ENCODE results near the gene RSAD1. TPM values are rescaled to one million over a fixed set of nuclear protein-coding genes. Genes with fewer than 3 reads are reported as not detected.

RSAD1 gene
- total RNA-seq, 4 donors from 2014 or later, result 27.3 to 41.3 (median 30.1) TPM

GRCh38 chr17:50499270-50499669 is 20.6 kb downstream of the RSAD1 start:
- no peaks in the 10 kb centered on the region for H3K36me3 ChIP-seq
- TF ChIP-seq POLR2A (IDR thresholded peaks at IDR 0.05) (no peak), POLR2AphosphoS5 (IDR thresholded peaks at IDR 0.05) (no peak), CTCF (IDR thresholded peaks at IDR 0.05) (no peak), EP300 (IDR thresholded peaks at IDR 0.05) (no peak)
- H3K4me3 ChIP-seq, result no peak overlapping the region

GRCh38 chr17:50499721-50500120 is 21.1 kb downstream of the RSAD1 start:
- H3K9me3 ChIP-seq, result no peaks in the 10 kb centered on the region
- no peak for TF ChIP-seq POLR2A (IDR thresholded peaks at IDR 0.05)
- no peak for TF ChIP-seq EP300 (IDR thresholded peaks at IDR 0.05)
- no peak for TF ChIP-seq CTCF (IDR thresholded peaks at IDR 0.05)
- no peak for TF ChIP-seq POLR2AphosphoS5 (IDR thresholded peaks at IDR 0.05)
- no peak for DNase-seq (ENCODE audit: low spot score in 2 of 2)
- WGBS, result 95% methylated on average over 2 of the region's 2 CpGs
- H3K4me1 ChIP-seq, result no peaks in the 10 kb centered on the region
- H3K27me3 ChIP-seq, result no peaks in the 10 kb centered on the region
- H3K4me3 ChIP-seq, result no peak overlapping the region
- H3K27ac ChIP-seq, result no peak overlapping the region
- no peaks in the 10 kb centered on the region for H3K36me3 ChIP-seq

More at GRCh38 chr17:50499270-50499669, 20.6 kb downstream of the RSAD1 start:
- Histone ChIP-seq H3K4me1 (no peaks in the 10 kb centered on the region), H3K9me3 (no peaks in the 10 kb centered on the region), H3K27me3 (no peaks in the 10 kb centered on the region), H3K27ac (no peak overlapping the region)
- DNase-seq (ENCODE audit: low spot score in 2 of 2), result no peak

GRCh38 chr17:50501054-50501453 is 22.4 kb downstream of the RSAD1 start:
- Histone ChIP-seq H3K27ac (no peak overlapping the region), H3K27me3 (no peaks in the 10 kb centered on the region), H3K4me3 (no peak overlapping the region), H3K36me3 (no peaks in the 10 kb centered on the region), H3K4me1 (peaks cover 6% of the 10 kb centered on the region), H3K9me3 (no peaks in the 10 kb centered on the region)
- no peak for DNase-seq (ENCODE audit: low spot score in 2 of 2)
- no peak for TF ChIP-seq POLR2A (IDR thresholded peaks at IDR 0.05)
- TF ChIP-seq EP300 (IDR thresholded peaks at IDR 0.05), result no peak
- no peak for TF ChIP-seq POLR2AphosphoS5 (IDR thresholded peaks at IDR 0.05)
- TF ChIP-seq CTCF (IDR thresholded peaks at IDR 0.05), result no peak
- 50% methylated on average over 5 of the region's 5 CpGs for WGBS

GRCh38 chr17:50502301-50502990 is 23.8 kb downstream of the RSAD1 start:
- peaks cover 9% of the 10 kb centered on the region for H3K4me1 ChIP-seq
- TF ChIP-seq CTCF (IDR thresholded peaks at IDR 0.05) (no peak), POLR2A (IDR thresholded peaks at IDR 0.05) (no peak)
- no peaks in the 10 kb centered on the region for H3K36me3 ChIP-seq
- H3K27ac ChIP-seq, result no peak overlapping the region
- H3K4me3 ChIP-seq, result no peak overlapping the region
- WGBS, result 84% methylated on average over 9 of the region's 9 CpGs
- H3K9me3 ChIP-seq, result no peaks in the 10 kb centered on the region
- no peak for DNase-seq (ENCODE audit: low spot score in 2 of 2)
- H3K27me3 ChIP-seq, result no peaks in the 10 kb centered on the region

GRCh38 chr17:50505591-50506130 is 27.0 kb downstream of the RSAD1 start:
- H3K27ac ChIP-seq, result no peak overlapping the region
- H3K27me3 ChIP-seq, result no peaks in the 10 kb centered on the region
- TF ChIP-seq EP300 (IDR thresholded peaks at IDR 0.05), result no peak
- no peak for TF ChIP-seq POLR2AphosphoS5 (IDR thresholded peaks at IDR 0.05)
- no peak for TF ChIP-seq CTCF (IDR thresholded peaks at IDR 0.05)
- TF ChIP-seq POLR2A (IDR thresholded peaks at IDR 0.05), result no peak
- WGBS, result 54% methylated on average over 7 of the region's 7 CpGs
- no peaks in the 10 kb centered on the region for H3K36me3 ChIP-seq
- DNase-seq (ENCODE audit: low spot score in 2 of 2), result no peak
- no peaks in the 10 kb centered on the region for H3K9me3 ChIP-seq
- peaks cover 26% of the 10 kb centered on the region for H3K4me1 ChIP-seq
- H3K4me3 ChIP-seq, result no peak overlapping the region

All from suprapubic skin (tissue), 4 donors.